Type B pancreatic cell (in vitro differentiated cells): Measurements from ENCODE around the gene CBFA2T3. TPM values are rescaled to one million over a fixed set of nuclear protein-coding genes. Genes with fewer than 3 reads are reported as not detected.

ENCODE experiments used
- DNase-seq: peaks from one replicate; pipeline ENCODE4 v3.0.0; 2021; ENCODE audit warnings: mixed read lengths; ENCODE audit not compliant: unreplicated experiment; ENCODE audit errors: extremely low spot score
- H3K27ac Mint-ChIP-seq: 2 replicates; pipeline ENCODE4 v1.8.0; 2021; ENCODE audit warnings: mild to moderate bottlenecking, mixed read lengths
- H3K27me3 Mint-ChIP-seq: 2 replicates; pipeline ENCODE4 v1.8.0; 2021; ENCODE audit warnings: mixed read lengths
- H3K36me3 Mint-ChIP-seq: 2 replicates; pipeline ENCODE4 v1.8.0; 2021; ENCODE audit warnings: mixed read lengths
- H3K4me1 Mint-ChIP-seq: one replicate; pipeline ENCODE4 v1.8.0; 2021; ENCODE audit warnings: mixed read lengths; ENCODE audit not compliant: unreplicated experiment
- H3K4me3 Mint-ChIP-seq: 2 replicates; pipeline ENCODE4 v1.8.0; 2021; ENCODE audit warnings: mild to moderate bottlenecking, mixed read lengths
- H3K9me3 Mint-ChIP-seq: 2 replicates; pipeline ENCODE4 v1.8.0; 2021; ENCODE audit warnings: mixed read lengths
- CTCF ChIP-seq: fragments of 200-600 bp; sonication (generic); conservative IDR thresholded peaks from 2 replicates; pipeline ENCODE4 v1.5.0; 2021; ENCODE audit warnings: antibody characterized with exemption, mild to moderate bottlenecking
- total RNA-seq: library from RNA; stranded (reverse); gene quantifications from 2 replicates; pipeline ENCODE4 v1.2.1, GENCODE V29; 2021; ENCODE audit warnings: low replicate concordance

Gene CBFA2T3
- total RNA-seq, 1 donor from 2014 or later = 8.9 TPM

- Mint-ChIP-seq H3K36me3 (no peaks in the 10 kb centered on the region), H3K4me3 (no peak overlapping the region), H3K9me3 (no peaks in the 10 kb centered on the region), H3K27me3 (no peaks in the 10 kb centered on the region), H3K4me1 (peaks cover 8% of the 10 kb centered on the region), H3K27ac (no peak overlapping the region)
- no peak for TF ChIP-seq CTCF
- DNase-seq = no peak
Measured at GRCh38 chr16:88877564-88878289, 99.3 kb downstream of the CBFA2T3 start.

- H3K4me3 Mint-ChIP-seq = no peak overlapping the region
- no peak for DNase-seq
- H3K4me1 Mint-ChIP-seq = peaks cover 8% of the 10 kb centered on the region
- H3K27ac Mint-ChIP-seq = no peak overlapping the region
- no peaks in the 10 kb centered on the region for H3K27me3 Mint-ChIP-seq
- H3K9me3 Mint-ChIP-seq = no peaks in the 10 kb centered on the region
- no peaks in the 10 kb centered on the region for H3K36me3 Mint-ChIP-seq
- TF ChIP-seq CTCF = no peak
Measured at GRCh38 chr16:88876942-88877526, 100.0 kb downstream of the CBFA2T3 start.

DNA sequence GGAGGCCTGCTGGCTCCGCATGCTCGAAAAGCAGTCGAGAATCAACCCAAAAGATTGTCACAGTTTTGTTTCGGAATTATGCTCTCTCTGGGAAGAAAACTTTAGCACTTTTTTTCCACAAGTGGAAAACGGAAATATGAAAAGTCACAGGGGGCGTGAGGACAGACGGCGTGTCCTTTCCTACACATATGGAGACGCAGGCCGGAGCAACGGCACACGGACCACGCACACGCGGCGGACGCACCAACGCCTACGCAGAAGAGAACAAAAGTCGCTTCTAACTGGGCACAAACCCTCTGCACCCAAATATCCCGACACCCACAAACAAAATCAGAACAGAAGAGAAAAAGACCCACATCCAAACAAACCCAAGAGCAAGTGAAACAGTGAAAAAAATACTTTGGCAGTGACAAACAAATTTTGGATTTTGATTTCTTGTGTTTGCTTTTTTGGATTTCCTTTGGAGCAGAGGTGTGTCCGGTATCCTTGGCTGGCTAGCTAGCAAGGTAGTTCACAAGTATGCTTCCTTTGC is 101.2 kb downstream of the CBFA2T3 start:
- no peaks in the 10 kb centered on the region for H3K36me3 Mint-ChIP-seq
- H3K9me3 Mint-ChIP-seq = no peaks in the 10 kb centered on the region
- DNase-seq = no peak
- no peak for TF ChIP-seq CTCF
- peaks cover 8% of the 10 kb centered on the region for H3K4me1 Mint-ChIP-seq
- no peak overlapping the region for H3K27ac Mint-ChIP-seq
- H3K27me3 Mint-ChIP-seq = no peaks in the 10 kb centered on the region
- H3K4me3 Mint-ChIP-seq = no peak overlapping the region

GRCh38 chr16:88874938-88875599 is 101.9 kb downstream of the CBFA2T3 start:
- no peaks in the 10 kb centered on the region for H3K36me3 Mint-ChIP-seq
- no peak for DNase-seq
- H3K27ac Mint-ChIP-seq = no peak overlapping the region
- no peaks in the 10 kb centered on the region for H3K9me3 Mint-ChIP-seq
- H3K4me3 Mint-ChIP-seq = no peak overlapping the region
- H3K27me3 Mint-ChIP-seq = no peaks in the 10 kb centered on the region
- H3K4me1 Mint-ChIP-seq = peaks cover 4% of the 10 kb centered on the region
- TF ChIP-seq CTCF = no peak

- no peak for TF ChIP-seq CTCF
- no peak for DNase-seq
- Mint-ChIP-seq H3K4me3 (no peak overlapping the region), H3K4me1 (no peaks in the 10 kb centered on the region), H3K9me3 (no peaks in the 10 kb centered on the region), H3K27ac (no peak overlapping the region), H3K27me3 (no peaks in the 10 kb centered on the region), H3K36me3 (no peaks in the 10 kb centered on the region)
Measured at GRCh38 chr16:88872650-88873331, 104.2 kb downstream of the CBFA2T3 start.
